Activated naive CD8-positive, alpha-beta T cell treated with anti-CD3 and anti-CD28 coated beads, Interleukin-2, amount 50 U/mL, for 16 hours (primary cell): ENCODE results near the gene IRF3.

Experiments used
- DNase-seq: peaks from one replicate; pipeline ENCODE4 v3.0.0-alpha.2; 2020; ENCODE audit warnings: low read depth, low spot score

Gene IRF3

GRCh38 chr19:49687566-49688316 is 22.1 kb upstream of the IRF3 start:
- no peak for DNase-seq

DNA sequence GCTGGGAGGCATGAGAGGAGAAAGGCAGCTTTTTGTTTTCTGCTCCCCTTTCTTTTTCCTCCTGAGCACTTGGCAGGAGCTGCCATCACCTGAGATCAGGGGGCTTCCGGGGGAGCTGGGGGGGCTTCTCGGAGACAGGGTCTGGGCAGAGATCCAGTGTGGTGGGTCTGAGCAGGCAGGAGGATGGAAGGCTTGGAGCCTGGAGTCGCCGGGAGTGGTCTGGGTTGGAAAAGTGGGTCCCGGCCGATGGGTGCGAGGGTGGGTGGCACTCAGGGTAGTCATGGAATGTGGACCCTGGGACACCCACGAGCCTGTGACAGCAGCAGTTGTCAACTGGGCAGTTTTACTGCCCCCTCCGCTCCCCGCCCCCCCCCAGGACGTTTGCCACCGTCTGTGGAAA is 21.5 kb upstream of the IRF3 start:
- no peak for DNase-seq

DNA sequence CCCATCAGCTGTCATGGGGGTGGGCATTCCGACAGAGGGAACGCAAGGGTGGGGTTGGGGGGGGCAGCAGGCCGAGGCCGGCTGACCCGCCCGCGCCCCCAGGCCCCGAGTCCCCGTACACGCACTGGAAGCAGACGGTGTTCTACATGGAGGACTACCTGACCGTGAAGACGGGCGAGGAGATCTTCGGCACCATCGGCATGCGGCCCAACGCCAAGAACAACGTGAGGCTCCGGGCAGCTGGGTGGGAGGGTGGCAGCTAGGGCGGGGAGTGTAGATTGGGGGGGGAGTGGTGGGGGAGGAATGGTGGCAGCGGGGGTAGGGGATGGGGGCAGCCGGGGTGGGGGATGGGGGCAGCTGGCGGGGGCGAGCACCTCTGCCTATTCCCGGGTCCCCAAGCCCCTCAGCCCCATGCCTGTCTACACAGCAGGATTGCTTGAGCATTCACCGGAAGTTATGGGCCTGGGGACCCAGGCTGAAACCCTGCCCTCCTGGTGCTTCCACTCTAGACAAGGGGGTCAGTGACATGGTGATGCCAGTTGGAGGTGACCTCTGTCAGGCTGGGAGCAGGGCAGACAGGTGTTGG is 20.9 kb upstream of the IRF3 start:
- no peak for DNase-seq

- no peak for DNase-seq
These were observed 20.2 kb upstream of the IRF3 start for GRCh38 chr19:49685845-49686332.

- no peak for DNase-seq
These were observed 19.4 kb upstream of the IRF3 start for GRCh38 chr19:49684983-49685553.

DNA sequence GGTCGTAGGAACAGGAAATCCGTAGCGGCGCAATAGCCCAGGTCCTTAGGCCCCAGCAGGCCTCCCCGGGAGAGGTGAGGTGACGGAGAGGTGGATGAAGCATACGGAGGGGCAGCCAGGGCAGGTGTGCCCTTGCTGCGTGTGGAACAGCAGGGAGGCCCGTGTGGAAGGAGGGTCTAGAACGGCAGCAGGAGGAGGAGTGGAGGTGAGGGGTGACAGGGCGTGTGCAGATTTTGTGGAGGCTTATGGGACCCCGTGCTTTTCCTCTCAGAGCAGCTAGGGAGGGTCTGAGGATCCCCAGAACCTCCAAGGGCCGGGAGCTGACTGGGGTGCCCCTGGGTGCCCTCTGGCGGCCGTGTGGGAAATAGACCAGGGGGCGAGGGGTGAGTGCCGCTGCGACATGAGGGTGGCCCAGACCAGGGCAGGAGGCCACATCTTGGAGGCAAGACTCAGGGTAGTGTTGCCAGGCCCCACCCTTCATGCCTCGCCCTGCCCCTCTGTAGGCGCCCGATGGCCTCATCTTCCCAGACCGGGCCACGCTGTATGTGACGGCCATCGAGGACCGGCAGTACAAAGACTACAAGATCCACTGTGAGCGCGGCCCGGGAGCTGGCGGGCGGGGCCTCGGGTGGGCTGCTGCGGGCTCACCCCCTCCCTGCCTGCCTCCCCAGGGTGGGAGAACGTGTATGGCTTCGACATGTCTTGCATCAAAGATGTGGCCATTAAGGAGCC is 18.8 kb upstream of the IRF3 start:
- DNase-seq, result no peak

DNA sequence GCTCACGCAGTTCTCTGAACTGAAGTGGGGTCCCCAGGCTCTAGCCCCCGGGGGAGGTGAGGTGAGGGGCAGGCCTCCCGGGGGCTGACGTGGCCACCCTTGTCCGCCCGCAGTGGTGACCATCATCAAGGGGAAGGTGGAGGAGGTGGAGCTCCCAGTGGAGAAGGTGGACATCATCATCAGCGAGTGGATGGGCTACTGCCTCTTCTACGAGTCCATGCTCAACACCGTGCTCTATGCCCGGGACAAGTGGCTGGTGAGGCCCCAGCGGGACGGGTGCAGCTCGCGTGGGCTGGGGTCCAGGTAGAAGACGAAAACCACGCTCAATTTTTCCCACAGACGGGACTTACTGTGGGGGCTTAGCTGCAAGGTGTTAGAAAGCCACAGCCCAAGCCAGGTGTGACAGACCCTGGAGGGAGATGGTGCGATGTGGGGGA is 18.2 kb upstream of the IRF3 start:
- no peak for DNase-seq

- DNase-seq, result no peak
These were observed 16.6 kb upstream of the IRF3 start for GRCh38 chr19:49682274-49682673.

GRCh38 chr19:49681830-49682229 is 16.2 kb upstream of the IRF3 start:
- DNase-seq, result no peak

- DNase-seq, result peak; percentile 92
These were observed 15.0 kb upstream of the IRF3 start for GRCh38 chr19:49680421-49681351.

GRCh38 chr19:49679771-49680413 is 14.2 kb upstream of the IRF3 start:
- DNase-seq, result no peak

DNA sequence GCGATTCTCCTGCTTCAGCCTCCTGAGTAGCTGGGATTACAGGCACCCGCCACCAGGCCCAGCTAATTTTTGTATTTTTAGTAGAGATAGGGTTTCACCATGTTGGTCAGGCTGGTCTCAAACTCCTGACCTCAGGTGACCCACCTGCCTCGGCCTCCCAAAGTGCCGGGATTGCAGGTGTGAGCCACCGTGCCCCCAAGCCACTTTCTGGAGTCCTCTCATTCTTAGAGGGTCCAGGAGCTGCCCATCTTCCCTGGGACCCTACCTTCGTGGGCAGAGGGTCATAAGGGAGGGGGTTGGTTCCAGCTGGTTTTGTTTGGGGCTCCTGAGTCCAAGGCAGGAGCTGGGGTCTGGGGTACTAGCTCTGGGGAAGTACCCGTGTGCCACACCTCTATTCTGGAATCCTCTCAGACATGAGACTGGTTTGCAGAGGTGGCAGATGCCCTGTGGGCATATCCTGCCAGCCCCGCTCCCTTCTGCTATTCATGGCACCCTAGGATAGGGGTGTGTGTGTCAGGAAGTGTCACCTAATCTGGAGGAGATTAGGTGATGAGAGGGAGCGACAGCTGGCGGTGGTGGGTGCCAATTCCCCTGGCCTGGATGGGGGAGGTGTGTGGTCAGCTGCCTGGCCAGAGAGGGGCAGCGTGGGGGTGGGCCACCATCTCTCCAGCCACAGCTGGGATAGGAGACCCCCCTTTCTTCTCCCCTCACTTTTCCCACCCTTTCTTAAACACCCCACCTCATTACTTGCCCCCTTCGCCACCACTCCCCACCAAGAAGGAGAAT is 13.5 kb upstream of the IRF3 start:
- no peak for DNase-seq

DNA sequence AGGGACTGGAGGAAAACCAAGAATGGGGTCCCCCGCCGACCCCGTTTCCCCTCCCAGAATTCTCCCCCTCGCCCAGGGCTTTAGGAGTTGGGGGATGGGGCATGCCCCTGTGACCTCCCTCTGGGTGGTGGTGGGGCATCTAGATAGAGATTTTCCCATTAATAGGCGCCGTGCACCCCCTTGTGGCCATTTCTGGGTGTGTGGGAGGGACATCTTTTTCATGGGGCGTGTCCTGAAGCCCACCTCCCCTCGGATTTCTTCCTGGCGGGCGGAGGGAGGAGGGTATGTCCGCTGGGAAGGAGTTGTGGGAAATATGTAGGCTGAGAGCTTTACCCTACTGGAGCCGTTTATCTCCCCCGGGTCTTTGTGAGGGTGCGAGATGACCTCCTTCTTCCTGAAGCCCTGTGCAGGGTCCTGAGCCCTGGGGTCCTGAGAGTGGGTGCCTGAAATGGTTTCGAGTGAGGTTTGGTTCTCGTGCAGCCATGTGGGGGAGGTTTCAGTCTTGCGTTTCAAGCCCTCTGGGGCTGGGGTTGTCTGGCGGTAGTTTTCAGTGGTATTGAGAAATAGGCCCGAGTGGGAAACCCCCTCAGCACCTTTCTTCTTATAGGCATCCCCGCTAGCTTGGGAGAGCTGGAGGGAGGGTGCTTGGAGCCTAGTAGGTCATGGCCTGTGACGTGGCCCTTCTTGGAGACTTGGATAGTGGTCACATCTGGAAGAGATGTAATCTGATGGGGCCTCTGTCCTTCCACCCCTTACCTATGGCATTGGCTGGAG is 12.4 kb upstream of the IRF3 start:
- peak; percentile 68 for DNase-seq

GRCh38 chr19:49677231-49677900 is 11.7 kb upstream of the IRF3 start, which contains the start of gene PRMT1:
PRMT1 (plus strand) TSS chr19:49677271; CDS start chr19:49677281, 10 bp downstream.
- DNase-seq, result no peak

- DNase-seq, result peak; percentile 98
These were observed 11.2 kb upstream of the IRF3 start for GRCh38 chr19:49676784-49677230.

DNA sequence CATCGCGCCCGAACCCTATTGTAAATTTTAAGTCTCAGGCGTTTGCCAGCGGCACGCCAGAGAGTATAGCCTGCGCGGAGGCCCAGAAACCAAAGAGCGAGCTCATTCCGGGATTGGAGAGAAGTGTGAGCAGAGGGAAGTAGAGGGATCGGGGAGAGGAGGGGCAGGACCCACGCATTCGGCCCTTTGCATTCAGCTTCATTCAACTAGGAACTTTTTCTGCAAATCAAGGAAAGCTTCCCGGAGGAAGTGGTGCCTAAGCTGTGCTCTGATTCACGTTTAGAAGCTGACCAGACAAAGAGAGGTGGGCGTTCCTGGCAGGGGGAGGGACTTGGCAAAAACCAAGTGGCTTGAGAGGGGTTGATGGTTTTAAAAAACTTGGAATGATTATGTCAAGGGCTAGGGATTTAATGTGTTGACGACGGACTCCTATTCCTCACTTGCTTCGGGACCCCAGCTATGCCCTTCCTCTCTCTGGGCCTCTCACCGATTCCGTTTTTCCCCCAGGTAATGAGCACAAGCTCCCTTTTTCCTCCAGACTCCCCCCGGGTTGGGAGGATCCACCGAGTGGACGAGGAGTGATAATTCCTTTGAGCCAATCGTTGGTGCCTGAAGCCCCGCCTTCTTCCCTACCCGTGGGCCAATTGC is 10.6 kb upstream of the IRF3 start:
- DNase-seq, result no peak

GRCh38 chr19:49672131-49672919 is 6.7 kb upstream of the IRF3 start:
- DNase-seq, result peak; percentile 58
